IPS-11a (cell line): ENCODE measurements around the gene SLC5A9.
"Not testable (repeated sequence)": the region's sequence is repeated elsewhere in the genome, so short reads cannot be mapped to it uniquely, and the experiment has no call there.

Experiments used
- H3K4me3 ChIP-seq: one replicate; pipeline ENCODE4 v1.5.1; 2013; ENCODE audit warnings: low read depth, low read length, control low read depth

Gene SLC5A9

DNA sequence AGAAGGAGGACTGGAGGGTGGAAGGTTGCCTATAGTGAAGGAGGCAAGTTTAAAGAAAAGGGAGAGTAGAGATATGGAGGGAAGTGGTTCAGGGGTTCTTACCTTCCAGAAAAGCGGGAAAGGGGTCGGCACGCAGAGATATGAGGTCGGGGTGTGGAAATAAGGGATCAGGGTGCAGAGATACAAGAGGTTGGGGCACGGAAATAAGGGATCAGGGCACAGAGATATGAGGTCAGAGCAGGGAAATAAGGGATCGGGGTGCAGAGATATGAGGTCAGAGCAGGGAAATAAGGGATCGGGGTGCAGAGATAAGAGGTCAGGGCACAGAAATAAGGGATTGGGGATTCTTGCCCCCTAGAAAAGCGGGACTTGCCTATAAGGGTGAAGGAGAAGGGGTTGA is 9.1 kb upstream of the SLC5A9 start:
- not testable (repeated sequence) for H3K4me3 ChIP-seq

DNA sequence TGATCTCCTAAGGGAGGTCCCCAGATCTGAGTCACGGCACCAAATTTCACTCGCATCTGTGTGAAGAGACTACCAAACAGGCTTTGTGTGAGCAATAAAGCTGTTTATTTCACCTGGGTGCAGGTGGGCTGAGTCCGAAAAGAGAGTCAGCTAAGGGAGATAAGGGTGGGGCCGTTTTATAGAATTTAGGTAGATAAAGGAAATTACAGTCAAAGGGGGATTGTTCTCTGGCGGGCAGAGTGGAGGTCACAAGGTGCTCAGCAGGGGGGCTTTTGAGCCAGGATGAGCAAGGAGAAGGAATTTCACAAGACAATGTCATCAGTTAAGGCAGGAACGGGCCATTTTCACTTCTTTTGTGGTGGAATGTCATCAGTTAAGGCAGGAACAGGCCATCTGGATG is 8.2 kb upstream of the SLC5A9 start:
- H3K4me3 ChIP-seq: not testable (repeated sequence)

DNA sequence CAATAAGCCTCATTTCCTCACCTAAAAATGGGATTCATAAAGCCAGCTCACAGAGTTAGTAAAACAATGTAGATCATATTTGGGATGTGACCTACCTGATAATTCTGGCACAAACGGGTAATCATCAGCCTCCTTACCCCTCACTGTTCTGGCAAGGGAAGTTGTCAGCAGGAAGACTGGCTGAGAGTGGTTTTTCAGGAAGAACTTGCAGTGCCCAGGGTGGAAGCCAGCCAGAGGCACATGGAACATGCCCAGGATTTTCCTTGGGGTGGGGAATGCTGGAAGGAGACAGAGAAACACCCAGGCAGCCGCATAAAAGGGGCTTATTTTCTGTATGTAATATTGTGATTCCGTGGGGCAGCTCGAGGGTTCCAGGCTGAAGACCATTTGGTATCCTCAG is 7.7 kb upstream of the SLC5A9 start:
- H3K4me3 ChIP-seq: no peak overlapping the region

DNA sequence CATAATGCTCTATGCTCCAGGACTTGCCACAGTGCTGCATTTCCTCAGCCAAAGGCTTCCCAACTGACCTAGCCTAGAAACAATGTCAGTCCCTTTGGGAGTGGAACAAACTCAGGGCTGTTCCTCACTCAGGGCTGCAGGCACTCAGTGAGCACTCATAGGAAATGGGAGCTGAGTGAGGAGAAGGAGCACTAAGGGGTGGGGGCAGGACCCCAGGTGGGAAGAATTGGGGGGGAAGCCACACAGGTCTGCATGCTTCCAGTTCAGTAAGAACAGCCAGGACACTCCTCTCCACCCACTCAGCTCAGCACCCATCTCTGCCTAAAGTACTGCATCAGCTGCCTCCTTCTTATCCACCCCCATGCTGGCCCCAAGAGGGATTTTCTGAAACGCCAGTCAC is 7.3 kb upstream of the SLC5A9 start:
- no peak overlapping the region for H3K4me3 ChIP-seq

DNA sequence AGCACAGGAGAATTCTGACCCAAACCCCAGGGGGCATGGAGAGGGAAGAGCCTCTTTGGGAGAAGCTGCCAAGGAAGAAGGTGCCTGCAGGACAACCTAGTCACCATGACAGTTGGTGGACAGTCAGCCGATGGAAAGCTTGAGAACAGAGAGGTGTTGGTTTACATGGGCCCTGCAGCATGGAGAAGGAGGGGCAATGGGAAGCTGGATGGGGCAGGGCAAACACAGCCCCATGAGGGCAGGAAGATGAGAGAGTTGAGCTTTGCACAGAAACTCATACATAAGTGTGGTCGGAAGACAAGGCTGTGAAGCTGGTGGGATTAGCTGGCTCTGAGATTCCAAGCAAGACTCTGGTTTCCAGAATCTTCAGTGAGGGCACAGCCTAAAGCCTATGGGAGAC is 6.6 kb upstream of the SLC5A9 start:
- no peak overlapping the region for H3K4me3 ChIP-seq

DNA sequence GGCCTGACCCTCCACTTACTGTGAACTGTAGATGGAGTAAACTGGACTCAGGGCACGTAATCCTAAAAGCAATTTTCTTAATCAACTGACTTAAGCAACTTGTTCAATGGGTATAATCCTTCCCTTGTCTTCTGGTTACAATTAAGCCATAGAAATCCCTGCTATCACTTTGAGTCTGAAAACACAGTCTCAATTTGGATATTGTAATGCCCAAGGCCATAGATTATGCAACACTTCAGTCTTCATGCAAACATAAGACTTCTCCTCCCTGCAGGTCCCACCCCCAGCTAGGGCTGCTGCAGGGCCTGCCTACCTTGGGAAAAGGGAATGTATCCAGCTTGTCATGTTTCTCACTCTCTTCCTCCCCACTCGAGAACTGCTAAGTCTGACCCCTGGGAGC is 6.2 kb upstream of the SLC5A9 start:
- H3K4me3 ChIP-seq: no peak overlapping the region

DNA sequence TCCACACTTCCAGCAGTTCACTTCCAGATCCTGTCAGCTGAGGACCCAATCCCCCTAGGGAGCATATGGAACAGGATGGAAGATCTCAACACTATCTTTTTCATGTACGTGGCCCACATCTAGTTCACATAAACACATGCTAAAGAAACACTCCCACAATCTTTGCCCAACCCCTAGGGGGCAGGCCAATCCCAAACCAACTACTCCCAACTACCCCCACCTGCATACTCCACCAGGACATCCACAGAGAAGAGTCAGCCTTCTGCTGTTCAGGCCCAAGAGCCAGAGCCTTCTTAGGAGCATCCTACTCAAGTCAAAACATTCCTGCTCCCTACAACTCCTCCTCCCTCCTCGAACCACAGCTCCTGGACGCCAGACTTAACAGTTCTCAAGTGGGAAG is 5.6 kb upstream of the SLC5A9 start:
- no peak overlapping the region for H3K4me3 ChIP-seq

DNA sequence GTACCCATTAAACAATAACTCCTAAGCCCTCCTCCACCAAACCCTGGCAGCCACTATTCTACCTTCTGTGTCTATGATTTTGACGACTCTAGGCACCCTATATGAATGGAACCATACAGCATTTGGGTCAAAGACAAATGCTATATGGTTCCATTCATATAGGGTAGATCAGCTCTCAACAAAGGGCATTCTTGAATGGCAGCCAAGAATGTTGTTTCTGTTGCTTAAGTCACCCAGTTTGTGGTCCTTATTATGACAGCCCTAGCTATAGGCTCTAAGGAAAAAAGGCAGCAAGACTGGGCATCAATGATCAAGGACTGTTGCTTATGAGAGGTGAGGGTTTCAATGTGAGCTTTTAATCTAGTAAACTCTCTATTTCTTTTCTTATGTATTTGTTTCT is 4.7 kb upstream of the SLC5A9 start:
- H3K4me3 ChIP-seq: no peak overlapping the region

DNA sequence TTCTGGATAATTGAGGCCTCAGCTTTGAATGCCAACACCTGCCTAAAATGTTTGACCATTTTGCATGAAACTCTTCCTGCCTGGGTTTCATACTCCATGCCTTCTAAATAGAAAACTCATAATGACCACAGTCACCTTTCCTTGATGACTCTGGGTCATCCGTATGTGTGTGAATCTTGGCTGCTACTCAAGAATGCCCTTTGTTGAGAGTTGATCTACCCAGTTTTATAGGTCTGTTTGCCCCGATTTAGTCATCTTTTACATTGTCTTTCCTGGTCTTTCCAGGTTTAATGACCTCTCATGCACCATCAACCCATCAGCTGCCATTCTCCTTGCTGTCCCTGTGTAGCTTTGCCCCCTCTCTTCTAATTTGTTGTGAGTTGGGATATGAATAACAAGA is 2.7 kb upstream of the SLC5A9 start:
- H3K4me3 ChIP-seq: no peak overlapping the region

DNA sequence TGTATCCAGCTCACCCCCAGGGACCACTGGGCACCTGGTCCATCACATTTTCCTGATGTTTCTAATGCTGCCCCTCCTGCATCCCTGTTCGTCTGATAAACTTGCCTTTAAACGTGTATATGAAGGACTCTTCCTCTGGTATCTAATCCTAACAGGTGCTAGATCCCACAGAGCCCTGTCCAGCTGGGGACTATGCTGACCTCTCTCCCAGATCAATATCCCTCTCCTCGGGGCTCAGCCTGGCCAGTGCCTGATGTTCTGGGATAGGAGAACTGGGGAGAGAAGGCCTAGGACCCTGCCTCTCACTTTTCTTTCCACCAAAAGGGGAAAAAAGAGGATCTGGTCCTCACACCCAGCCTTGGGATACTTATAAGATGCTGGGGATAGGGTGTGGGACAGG is 1.4 kb upstream of the SLC5A9 start:
- H3K4me3 ChIP-seq: no peak overlapping the region

DNA sequence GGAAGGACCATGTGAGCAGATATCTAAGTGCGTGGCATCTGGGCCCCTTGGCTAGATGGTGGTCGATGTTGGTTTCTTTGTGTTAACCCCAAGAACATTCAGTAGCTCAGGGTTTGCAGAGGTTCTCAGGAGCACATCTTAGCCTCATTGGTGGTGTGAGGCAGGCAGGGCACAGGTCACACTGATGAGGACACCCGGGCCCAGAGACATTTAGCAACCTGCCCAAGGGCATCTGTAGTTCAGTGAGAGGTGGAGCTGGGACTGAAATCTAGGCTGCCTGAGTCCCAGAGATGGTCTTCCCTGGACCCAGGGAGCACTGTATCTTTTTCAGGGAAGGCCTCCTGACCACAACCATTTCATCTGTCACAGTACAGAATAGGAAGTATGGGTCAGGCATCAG is 859 bp upstream of the SLC5A9 start:
- no peak overlapping the region for H3K4me3 ChIP-seq

DNA sequence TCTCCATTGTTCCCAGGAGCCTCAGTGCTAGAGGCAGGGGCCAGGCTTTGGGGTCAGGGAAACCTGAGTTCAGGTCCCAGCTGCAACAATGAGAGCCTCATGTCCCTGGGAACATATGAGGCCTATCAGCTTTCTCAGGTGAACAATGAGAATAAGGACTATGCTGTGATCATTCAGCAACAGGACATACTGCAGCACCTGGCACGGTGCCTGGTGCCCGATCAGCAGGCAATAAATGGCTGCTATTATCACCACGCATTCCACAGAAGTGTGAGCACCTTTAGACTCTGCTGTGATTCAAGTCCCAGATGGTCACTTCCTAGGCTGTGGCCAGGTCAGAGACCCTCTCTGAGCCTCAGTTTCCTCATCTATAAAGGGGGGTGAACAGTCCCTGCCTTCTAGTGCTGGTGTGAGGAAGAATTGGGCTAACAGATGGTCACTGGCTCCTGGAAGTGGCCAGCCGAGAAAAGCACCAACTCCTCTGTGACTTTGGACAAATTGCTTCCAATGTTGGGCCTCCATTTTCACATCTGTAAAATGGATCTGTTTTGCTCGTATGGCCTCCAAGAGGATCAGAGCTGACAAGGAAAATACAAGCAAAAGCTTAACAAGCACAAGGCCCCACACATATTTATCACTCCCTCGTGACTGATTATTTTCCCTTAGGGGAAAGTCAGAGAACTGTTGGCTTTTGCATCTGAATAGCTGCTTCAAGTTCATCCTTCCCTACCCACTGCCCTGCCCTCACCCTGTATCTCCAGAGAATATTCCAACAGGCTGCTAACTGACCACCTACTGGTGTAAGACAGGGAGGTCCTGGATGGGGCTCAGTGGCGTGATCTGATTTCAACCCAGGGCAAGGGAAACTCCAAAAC is 1.1 kb downstream of the SLC5A9 start:
- H3K4me3 ChIP-seq: no peak overlapping the region

DNA sequence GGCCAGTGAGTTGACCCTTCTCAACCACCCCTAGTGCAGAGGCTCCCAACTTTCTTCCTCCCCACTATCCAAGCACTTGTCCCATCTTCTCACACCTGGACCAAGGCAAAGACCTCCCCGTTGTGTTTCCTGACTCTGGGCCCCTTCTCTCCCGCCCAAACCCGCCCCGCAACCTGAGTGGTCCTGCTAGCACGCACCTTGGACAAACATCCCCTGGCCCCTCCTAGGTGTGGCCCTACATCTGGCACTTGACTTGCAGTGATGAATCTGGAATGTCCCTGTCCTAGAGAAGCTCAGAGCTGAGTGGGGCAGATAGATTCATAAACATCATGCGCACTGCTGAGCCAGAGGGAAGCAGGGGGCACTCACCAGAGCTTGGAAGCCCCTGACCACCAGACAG is 2.3 kb downstream of the SLC5A9 start:
- no peak overlapping the region for H3K4me3 ChIP-seq

DNA sequence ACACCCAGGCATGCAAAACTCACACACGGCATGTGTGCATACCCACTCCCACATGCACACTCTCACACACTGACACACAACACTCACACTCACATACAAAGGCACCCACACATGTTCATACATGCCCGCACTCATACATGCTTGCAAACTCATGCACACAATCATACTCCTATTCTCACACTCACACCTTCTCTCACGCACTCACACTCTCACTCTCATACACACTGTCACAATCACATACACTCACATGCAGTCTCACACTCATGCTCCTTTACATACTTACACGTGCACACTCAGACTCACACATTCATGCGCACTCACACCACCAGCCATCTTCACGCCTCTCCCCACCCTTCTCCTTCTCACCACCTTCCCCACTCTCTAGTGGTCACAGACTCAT is 3.1 kb downstream of the SLC5A9 start:
- no peak overlapping the region for H3K4me3 ChIP-seq

DNA sequence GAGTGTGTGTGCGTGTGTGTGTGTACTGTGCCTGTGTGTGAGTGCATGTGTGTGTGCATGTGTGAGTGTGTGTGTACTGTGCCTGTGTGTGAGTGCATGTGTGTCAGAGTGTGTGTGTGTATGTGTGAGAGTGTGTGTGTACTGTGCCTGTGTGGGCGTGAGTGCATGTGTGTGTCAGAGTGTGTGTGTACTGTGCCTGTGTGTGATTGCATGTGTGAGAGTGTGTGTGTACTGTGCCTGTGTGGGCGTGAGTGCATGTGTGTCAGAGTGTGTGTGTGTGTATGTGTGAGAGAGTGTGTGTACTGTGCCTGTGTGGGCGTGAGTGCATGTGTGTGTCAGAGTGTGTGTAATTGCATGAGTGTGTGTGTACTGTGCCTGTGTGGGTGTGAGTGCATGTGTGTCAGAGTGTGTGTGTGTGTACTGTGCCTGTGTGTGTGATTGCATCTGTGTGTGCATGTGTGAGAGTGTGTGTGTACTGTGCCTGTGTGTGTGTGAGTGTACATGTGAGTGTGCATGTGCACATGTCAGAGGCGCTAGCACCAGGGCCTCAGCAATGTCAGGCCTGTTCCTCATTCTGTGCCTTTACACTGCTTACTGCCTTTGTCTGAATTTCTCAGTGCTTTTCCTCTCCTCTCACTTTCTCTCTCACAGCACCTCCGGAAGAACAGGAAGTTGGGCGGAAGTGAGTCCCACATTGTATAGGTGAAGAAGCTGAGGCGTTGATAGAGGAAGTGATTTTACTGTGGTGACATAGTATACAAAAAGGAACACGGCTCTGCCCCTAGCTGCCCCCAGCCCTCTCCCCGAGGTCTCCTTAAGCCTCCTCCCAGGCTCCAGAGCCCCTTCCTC is 4.9 kb downstream of the SLC5A9 start:
- no peak overlapping the region for H3K4me3 ChIP-seq

DNA sequence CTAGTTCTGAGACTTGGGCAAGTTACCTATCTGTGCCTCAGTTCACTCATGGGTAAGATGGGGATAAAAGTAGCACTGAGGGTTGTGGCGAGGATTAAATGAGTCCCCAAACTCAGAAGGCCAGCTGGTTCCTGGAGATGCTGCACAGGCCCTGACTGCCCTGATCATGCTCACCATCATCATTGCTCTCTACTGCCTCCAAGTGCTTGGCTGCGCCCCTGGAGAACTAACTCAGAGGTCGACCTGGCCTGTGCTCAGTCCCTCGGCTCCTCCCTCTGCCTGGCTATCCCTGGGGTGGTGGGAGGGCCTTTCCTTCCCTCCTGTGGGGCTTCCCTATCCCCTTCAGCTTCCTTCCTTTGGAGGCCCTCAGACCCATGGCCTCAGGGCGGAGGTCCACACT is 5.6 kb downstream of the SLC5A9 start:
- H3K4me3 ChIP-seq: no peak overlapping the region

DNA sequence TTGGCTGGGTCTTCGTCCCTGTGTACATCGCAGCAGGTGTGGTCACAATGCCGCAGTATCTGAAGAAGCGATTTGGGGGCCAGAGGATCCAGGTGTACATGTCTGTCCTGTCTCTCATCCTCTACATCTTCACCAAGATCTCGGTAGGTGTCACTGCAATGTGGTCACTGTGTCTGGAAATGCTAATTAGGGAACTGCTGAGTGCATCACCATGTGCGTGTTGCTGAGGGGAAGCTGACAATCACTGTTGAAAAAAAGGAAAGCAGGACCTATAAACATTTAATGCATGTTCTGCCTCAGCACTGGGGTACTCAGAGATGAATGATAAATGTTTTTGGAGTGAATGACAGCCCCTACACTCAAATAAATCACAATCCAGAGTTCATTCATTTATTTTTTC is 6.8 kb downstream of the SLC5A9 start:
- no peak overlapping the region for H3K4me3 ChIP-seq

DNA sequence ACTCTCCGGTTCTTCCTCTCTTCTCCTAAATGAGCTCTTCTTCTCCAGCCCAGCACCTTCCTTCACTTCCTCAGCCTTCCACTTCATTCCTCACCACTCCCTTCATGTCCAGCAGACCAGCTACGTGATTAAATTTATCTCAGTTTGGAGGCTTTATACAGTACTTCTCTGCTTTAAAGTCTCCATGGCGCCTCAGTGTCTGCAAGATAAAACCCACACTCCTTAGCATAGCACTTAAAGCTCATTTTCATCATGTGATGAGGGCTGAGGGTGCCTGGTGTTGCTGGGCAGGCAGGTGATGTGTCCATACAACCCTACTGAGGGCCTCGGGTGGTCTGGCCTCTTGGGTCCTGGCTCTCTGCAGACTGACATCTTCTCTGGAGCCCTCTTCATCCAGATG is 7.7 kb downstream of the SLC5A9 start:
- no peak overlapping the region for H3K4me3 ChIP-seq

DNA sequence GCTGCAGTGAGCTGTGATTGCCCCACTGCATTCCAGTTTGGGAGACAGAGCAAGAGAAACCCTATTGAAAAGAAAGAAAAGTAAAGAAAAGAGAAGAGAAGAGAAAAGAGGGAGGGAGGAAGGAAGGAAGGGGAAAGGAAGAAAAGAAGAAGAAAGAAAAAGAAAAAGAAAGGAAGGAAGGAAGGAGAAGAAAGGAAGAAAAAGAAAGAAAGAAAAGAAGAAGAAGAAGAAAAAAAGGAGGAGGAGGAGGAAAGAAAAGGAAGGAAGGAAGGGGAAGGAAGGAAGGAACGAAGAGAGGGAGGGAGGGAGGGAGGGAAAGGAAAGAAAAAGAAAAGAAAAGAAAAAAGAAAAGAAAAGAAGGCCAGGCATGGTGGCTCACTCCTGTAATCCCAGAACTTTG is 10.2 kb downstream of the SLC5A9 start:
- no peak overlapping the region for H3K4me3 ChIP-seq

DNA sequence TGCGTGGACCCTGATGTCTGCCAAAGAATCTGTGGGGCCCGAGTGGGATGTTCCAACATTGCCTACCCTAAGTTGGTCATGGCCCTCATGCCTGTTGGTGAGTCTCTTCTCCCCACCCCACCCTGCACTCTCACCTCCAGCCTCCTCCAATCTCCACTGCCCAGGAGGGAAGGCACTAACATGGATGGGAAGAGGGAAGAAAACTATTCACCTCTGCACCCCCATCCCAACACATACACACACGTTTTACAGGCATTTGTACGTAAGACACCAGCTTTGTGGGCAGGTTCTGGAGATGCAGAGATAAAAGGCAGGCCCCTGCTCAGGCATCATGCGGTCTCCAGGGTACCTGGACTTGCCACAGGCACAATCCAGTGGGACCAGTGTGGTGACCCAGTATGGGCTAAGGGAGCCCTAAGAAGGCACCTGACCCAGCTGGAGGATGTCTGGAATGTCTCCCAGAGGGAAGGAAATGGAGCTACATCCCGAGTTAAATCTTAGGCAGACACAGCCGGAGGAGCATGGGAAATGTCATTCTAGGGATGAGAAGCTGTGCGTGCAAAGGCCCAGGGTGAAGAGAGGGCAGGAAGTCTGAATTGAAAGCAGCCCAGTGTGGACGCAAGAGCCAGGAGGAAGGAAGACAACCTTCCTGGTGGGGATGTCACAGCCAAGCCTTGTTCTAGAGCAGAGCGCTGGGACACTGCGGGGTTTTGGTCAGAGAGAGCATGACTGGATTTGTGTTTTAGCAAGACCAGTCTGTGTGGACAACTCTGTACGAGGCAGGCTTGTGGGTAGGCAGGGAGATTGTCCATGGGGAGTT is 11.4 kb downstream of the SLC5A9 start:
- no peak overlapping the region for H3K4me3 ChIP-seq

DNA sequence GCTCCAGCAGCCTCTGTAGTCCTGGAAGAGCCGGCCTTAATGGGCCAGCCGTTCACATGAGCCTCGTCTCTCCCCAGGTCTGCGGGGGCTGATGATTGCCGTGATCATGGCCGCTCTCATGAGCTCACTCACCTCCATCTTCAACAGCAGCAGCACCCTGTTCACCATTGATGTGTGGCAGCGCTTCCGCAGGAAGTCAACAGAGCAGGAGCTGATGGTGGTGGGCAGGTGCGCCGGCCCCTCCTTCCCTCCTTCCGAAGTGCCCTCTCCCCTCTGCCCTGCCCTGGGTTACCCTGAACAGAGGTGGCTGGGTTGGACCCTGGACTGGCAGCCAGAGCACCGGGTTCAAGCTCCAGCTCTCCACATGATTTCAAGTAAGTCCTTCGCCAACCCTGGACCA is 13.1 kb downstream of the SLC5A9 start:
- H3K4me3 ChIP-seq: no peak overlapping the region
